Upper lobe of left lung (tissue), 4 donors: ENCODE results near the gene C10orf53.

Experiments
- CTCF ChIP-seq, 6 experiments: fragments of 450-650 bp in 4 of 6; fragments of 200-600 bp in 2 of 6; sonication (generic) in 2 of 6; IDR thresholded peaks; one replicate each; pipeline ENCODE4 v1.5.1; 2016 to 2019; ENCODE audit warnings: antibody characterized with exemption in 6 of 6
- EP300 ChIP-seq, 4 donors: sonication (generic); formaldehyde crosslinking; IDR thresholded peaks; one replicate each; pipeline ENCODE4 v1.5.1; 2017; ENCODE audit warnings: antibody characterized with exemption in 4 of 4, control low read depth in 2 of 4
- POLR2A ChIP-seq, 4 donors: fragments of 450-650 bp; IDR thresholded peaks; one replicate each; pipeline ENCODE4 v1.5.1; 2016 to 2017; ENCODE audit warnings: antibody characterized with exemption in 4 of 4, mild to moderate bottlenecking in 2 of 4
- POLR2AphosphoS5 ChIP-seq, 2 donors: sonication (generic); formaldehyde crosslinking; IDR thresholded peaks; one replicate each; pipeline ENCODE4 v1.5.1; 2017; ENCODE audit warnings: antibody characterized with exemption in 2 of 2

- no peak for TF ChIP-seq POLR2A (IDR thresholded peaks at IDR 0.05)
- no peak for TF ChIP-seq CTCF (IDR thresholded peaks at IDR 0.05)
- no peak for TF ChIP-seq POLR2AphosphoS5 (IDR thresholded peaks at IDR 0.05)
- TF ChIP-seq EP300 (IDR thresholded peaks at IDR 0.05): no peak
Measured at GRCh38 chr10:49644035-49644646, 35.3 kb upstream of the C10orf53 start.
